NCI-H345 treated with DMSO at 0.1 percent for 48 hours (cell line): ENCODE data around the gene NR1D1.

Experiments used
- DNase-seq: peaks from one replicate; lab custom pipeline; 2025; ENCODE audit not compliant: unreplicated experiment; lab: John Stamatoyannopoulos, UW

Gene NR1D1

GRCh38 chr17:40063901-40064531 is 36.4 kb downstream of the NR1D1 start:
- no peak for DNase-seq

- no peak for DNase-seq
Observed at GRCh38 chr17:40063187-40063771, 37.1 kb downstream of the NR1D1 start.

GRCh38 chr17:40062329-40063186 is 37.8 kb downstream of the NR1D1 start, which contains the start of gene THRA:
THRA (plus strand) TSS chr17:40062965; CDS start chr17:40074489, 11,524 bp downstream.
- DNase-seq, result no peak

- DNase-seq, result no peak
Observed at GRCh38 chr17:40061609-40062038, 38.8 kb downstream of the NR1D1 start.

GRCh38 chr17:40060887-40061608 is 39.3 kb downstream of the NR1D1 start:
- DNase-seq, result no peak

GRCh38 chr17:40059729-40060475 is 40.5 kb downstream of the NR1D1 start:
- no peak for DNase-seq

- no peak for DNase-seq
Observed at GRCh38 chr17:40058865-40059264, 41.5 kb downstream of the NR1D1 start.

- no peak for DNase-seq
Observed at GRCh38 chr17:40058186-40058784, 42.1 kb downstream of the NR1D1 start.

- no peak for DNase-seq
Observed at GRCh38 chr17:40056379-40057015, 43.9 kb downstream of the NR1D1 start.
